ENCODE measurements around the gene ASL. TPM values are rescaled to one million over a fixed set of nuclear protein-coding genes. Genes with fewer than 3 reads are reported as not detected.
"Not testable (repeated sequence)": the region's sequence is repeated elsewhere in the genome, so short reads cannot be mapped to it uniquely, and the experiment has no call there.

The ASL gene
- total and polyA plus RNA-seq, 4 donors = 60.3 to 272 (median 252) TPM

DNA sequence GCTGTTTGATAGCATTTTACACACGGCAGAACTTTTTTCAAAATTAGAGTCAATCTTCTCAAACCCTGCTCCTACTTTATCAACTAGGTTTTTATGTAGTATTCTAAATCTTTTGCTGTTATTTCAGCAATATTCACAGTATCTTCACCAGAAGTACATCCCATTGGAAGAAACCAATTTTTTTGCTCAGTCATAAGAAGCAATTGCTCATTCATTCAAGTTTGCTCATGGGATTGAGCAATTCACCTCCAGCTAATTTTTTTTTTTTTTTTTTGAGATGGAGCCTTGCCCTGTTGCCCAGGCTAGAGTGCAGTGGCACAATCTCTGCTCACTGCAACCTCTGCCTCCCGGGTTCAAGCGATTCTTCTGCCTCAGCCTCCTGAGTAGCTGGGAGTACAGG lies 28.4 kb downstream of the ASL start:
- not testable (repeated sequence) for H3K36me3 ChIP-seq (ENCODE audit: control insufficient read depth in 4 of 4, insufficient read depth in 3 of 4, low read depth in 1 of 4, low read length in 3 of 4); H3K9ac ChIP-seq (ENCODE audit: low read depth in 1 of 2, low read length in 2 of 2); H3K4me1 ChIP-seq (ENCODE audit: control insufficient read depth in 4 of 4, insufficient read depth in 4 of 4, low read length in 3 of 4); H3K4me3 ChIP-seq (ENCODE audit: low read depth in 1 of 3, low read length in 3 of 3); H3K27me3 ChIP-seq (ENCODE audit: control insufficient read depth in 4 of 4, insufficient read depth in 4 of 4, low read length in 3 of 4); H3K27ac ChIP-seq (ENCODE audit: low read depth in 1 of 2, low read length in 2 of 2); DNase-seq (ENCODE audit: low spot score); H3K9me3 ChIP-seq (ENCODE audit: control insufficient read depth in 4 of 4, low read length in 3 of 4)
- peak; percentile 26 to 47 for TF ChIP-seq HNF4A (conservative IDR thresholded peaks at IDR 0.05)
- peak in 1 of 2 donors; percentile 25 for TF ChIP-seq RXRA (IDR thresholded peaks at IDR 0.05)
- WGBS = 73% methylated on average over 3 of the region's 3 CpGs

DNA sequence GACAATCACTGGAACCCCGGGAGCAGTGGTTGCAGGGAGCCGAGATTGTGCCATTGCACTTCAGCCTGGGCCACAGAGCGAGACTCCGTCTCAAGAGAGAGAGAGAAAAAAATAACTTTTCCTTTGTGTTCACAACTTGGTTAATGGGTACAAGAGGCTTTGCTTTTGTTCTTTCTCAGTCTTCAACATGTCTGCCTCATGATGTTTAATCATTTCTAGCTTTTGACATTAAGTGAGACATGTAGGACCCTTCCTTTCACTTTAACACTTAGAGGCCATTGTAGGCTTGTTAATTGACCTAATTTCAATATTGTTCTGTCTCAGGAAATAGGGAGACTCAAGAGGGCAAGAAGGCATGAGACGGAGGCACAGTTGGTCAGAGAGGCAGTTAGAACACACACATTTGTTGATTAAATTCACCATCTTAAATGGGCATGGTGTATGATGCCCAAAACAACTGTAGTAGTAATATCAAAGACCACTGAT lies 29.7 kb downstream of the ASL start:
- Histone ChIP-seq H3K9ac (ENCODE audit: low read depth in 1 of 2, low read length in 2 of 2) (no peak overlapping the region), H3K4me1 (ENCODE audit: control insufficient read depth in 4 of 4, insufficient read depth in 4 of 4, low read length in 3 of 4) (peaks cover 0 to 4% (median 0%) of the 10 kb centered on the region in 4 donors), H3K36me3 (ENCODE audit: control insufficient read depth in 4 of 4, insufficient read depth in 3 of 4, low read depth in 1 of 4, low read length in 3 of 4) (peaks cover 0 to 2% (median 0%) of the 10 kb centered on the region in 4 donors), H3K9me3 (ENCODE audit: control insufficient read depth in 4 of 4, low read length in 3 of 4) (no peaks in the 10 kb centered on the region), H3K4me3 (ENCODE audit: low read depth in 1 of 3, low read length in 3 of 3) (no peak overlapping the region), H3K27ac (ENCODE audit: low read depth in 1 of 2, low read length in 2 of 2) (peak overlapping the region in 1 of 2 donors; percentile 28), H3K27me3 (ENCODE audit: control insufficient read depth in 4 of 4, insufficient read depth in 4 of 4, low read length in 3 of 4) (no peaks in the 10 kb centered on the region)
- TF ChIP-seq HNF4A (conservative IDR thresholded peaks at IDR 0.05) = no peak
- no peak for TF ChIP-seq FOXA2 (IDR thresholded peaks at IDR 0.05)
- TF ChIP-seq YY1 (IDR thresholded peaks at IDR 0.05) = no peak
- TF ChIP-seq SP1 (IDR thresholded peaks at IDR 0.05) = no peak
- no peak for TF ChIP-seq ZBTB33 (IDR thresholded peaks at IDR 0.05)
- TF ChIP-seq JUND (IDR thresholded peaks at IDR 0.05) = no peak
- no peak for TF ChIP-seq FOXA1 (IDR thresholded peaks at IDR 0.05)
- no peak for TF ChIP-seq MAX (IDR thresholded peaks at IDR 0.05)
- no peak for TF ChIP-seq GABPA (IDR thresholded peaks at IDR 0.05 in 1 of 2, conservative IDR thresholded peaks at IDR 0.05 in 1 of 2)
- TF ChIP-seq CTCF (IDR thresholded peaks at IDR 0.05; ENCODE audit: low read depth, low read length, missing input control) = no peak
- TF ChIP-seq HNF4G (IDR thresholded peaks at IDR 0.05) = no peak
- no peak for TF ChIP-seq TAF1 (conservative IDR thresholded peaks at IDR 0.05)
- TF ChIP-seq NR2F2 (IDR thresholded peaks at IDR 0.05) = no peak
- no peak for TF ChIP-seq EGR1 (IDR thresholded peaks at IDR 0.05; ENCODE audit: low read depth in 2 of 2)
- TF ChIP-seq RAD21 (IDR thresholded peaks at IDR 0.05) = no peak
- TF ChIP-seq, protein P1, sequence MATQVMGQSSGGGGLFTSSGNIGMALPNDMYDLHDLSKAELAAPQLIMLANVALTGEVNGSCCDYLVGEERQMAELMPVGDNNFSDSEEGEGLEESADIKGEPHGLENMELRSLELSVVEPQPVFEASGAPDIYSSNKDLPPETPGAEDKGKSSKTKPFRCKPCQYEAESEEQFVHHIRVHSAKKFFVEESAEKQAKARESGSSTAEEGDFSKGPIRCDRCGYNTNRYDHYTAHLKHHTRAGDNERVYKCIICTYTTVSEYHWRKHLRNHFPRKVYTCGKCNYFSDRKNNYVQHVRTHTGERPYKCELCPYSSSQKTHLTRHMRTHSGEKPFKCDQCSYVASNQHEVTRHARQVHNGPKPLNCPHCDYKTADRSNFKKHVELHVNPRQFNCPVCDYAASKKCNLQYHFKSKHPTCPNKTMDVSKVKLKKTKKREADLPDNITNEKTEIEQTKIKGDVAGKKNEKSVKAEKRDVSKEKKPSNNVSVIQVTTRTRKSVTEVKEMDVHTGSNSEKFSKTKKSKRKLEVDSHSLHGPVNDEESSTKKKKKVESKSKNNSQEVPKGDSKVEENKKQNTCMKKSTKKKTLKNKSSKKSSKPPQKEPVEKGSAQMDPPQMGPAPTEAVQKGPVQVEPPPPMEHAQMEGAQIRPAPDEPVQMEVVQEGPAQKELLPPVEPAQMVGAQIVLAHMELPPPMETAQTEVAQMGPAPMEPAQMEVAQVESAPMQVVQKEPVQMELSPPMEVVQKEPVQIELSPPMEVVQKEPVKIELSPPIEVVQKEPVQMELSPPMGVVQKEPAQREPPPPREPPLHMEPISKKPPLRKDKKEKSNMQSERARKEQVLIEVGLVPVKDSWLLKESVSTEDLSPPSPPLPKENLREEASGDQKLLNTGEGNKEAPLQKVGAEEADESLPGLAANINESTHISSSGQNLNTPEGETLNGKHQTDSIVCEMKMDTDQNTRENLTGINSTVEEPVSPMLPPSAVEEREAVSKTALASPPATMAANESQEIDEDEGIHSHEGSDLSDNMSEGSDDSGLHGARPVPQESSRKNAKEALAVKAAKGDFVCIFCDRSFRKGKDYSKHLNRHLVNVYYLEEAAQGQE (IDR thresholded peaks at IDR 0.05) = no peak
- TF ChIP-seq RXRA (IDR thresholded peaks at IDR 0.05) = no peak
- TF ChIP-seq ATF3 (IDR thresholded peaks at IDR 0.05) = no peak
- 96% methylated on average over 5 of the region's 5 CpGs for WGBS
- DNase-seq (ENCODE audit: low spot score) = no peak

DNA sequence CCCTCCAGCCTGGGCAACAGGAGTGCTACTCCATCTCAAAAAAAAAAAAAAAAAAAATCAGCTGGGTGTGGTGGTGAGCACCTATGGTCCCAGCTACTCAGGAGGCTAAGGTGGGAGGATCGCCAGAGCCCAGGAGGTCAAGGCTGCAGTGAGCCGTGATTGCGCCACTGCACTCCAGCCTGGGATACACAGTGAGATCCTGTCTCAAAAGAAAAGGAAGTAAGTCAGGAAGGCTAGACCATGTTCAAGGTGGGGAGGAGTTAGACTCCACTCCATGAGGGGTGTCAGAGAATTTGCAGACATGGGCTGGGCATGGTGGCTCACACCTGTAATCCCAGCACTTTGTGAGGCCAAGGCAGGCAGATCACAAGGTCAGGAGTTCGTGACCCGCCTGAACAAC lies 32.8 kb downstream of the ASL start:
- H3K27ac ChIP-seq (ENCODE audit: low read depth in 1 of 2, low read length in 2 of 2); H3K36me3 ChIP-seq (ENCODE audit: control insufficient read depth in 4 of 4, insufficient read depth in 3 of 4, low read depth in 1 of 4, low read length in 3 of 4); DNase-seq (ENCODE audit: low spot score); H3K9ac ChIP-seq (ENCODE audit: low read depth in 1 of 2, low read length in 2 of 2); H3K27me3 ChIP-seq (ENCODE audit: control insufficient read depth in 4 of 4, insufficient read depth in 4 of 4, low read length in 3 of 4); H3K4me3 ChIP-seq (ENCODE audit: low read depth in 1 of 3, low read length in 3 of 3); H3K4me1 ChIP-seq (ENCODE audit: control insufficient read depth in 4 of 4, insufficient read depth in 4 of 4, low read length in 3 of 4); H3K9me3 ChIP-seq (ENCODE audit: control insufficient read depth in 4 of 4, low read length in 3 of 4): not testable (repeated sequence)
- 77% methylated on average over 5 of the region's 5 CpGs for WGBS
